Heart left ventricle (tissue), 13 donors: ENCODE measurements around the gene SLFN12L.
"Not testable (repeated sequence)": the region's sequence is repeated elsewhere in the genome, so short reads cannot be mapped to it uniquely, and the experiment has no call there.

Source experiments
- CTCF ChIP-seq, 12 donors: fragments of 200-600 bp; sonication (generic) in 4 of 12; IDR thresholded peaks; one replicate each; pipeline versions ENCODE4 v1.5.0 to v1.8.0; 2018 to 2022; ENCODE audit warnings: antibody characterized with exemption in 12 of 12, mild to moderate bottlenecking in 5 of 12
- POLR2A ChIP-seq, 2 donors: fragments of 450-650 bp; IDR thresholded peaks; one replicate each; pipeline ENCODE4 v1.6.1; 2017; ENCODE audit warnings: antibody characterized with exemption in 2 of 2, mild to moderate bottlenecking in 2 of 2, moderate library complexity in 2 of 2
- donor health status: ischemic (EF 13 %, LVEDD 7.1; RV severe dilation, severe dysfunction).
- donor health status: DM: no; HTN: yes; CAD: no.
- donor health status: DM: no; HTN: no; CAD: no.
- donor health status: ischemic (EF 25% LVEDD 6.9; RV normal size, moderate dysfunction).
- donor health status: ischemic (EF 25% LVEDD 5.7; RV mildly dilated, moderate dysfunction).
- donor health status: ischemic (EF 35%, LVEDD 5.7; RV mildly dilated, moderate dysfunction).
- donor health status: nonischemic (EF 11% LVEDD 7.7; RV severe dilation, severe dysfunction).
- donor health status: DM: yes; HTN: yes; CAD: no.
- donor health status: PGD.
- donor health status: ischemic (EF 29% LVEDD 5.4; RV normal size, mild dysfunction).
- donor health status: nonischemic (EF 23%, LVEDD 6.1; RV moderate dilation, normal function).

GRCh38 chr17:35454035-35454434 lies 83.4 kb downstream of the SLFN12L start:
- not testable (repeated sequence) for TF ChIP-seq CTCF, POLR2A (IDR thresholded peaks at IDR 0.05)
